H7 (cell line): ENCODE results near the gene ARFRP1. TPM values are rescaled to one million over a fixed set of nuclear protein-coding genes. Genes with fewer than 3 reads are reported as not detected.

ENCODE experiments used
- DNase-seq: peaks from one replicate; pipeline ENCODE4 v3.0.0; 2012
- H3K27me3 ChIP-seq: 2 replicates; pipeline ENCODE4 v1.6.0; 2011; ENCODE audit warnings: mild to moderate bottlenecking, low read length; ENCODE audit not compliant: control insufficient read depth, insufficient read depth
- H3K36me3 ChIP-seq: replicated peaks from 2 replicates; pipeline ENCODE4 v1.5.1; 2011; ENCODE audit warnings: low read length; ENCODE audit not compliant: control insufficient read depth, insufficient read depth
- H3K4me3 ChIP-seq: 2 replicates; pipeline ENCODE4 v1.5.1; 2011; ENCODE audit warnings: low read depth, mild to moderate bottlenecking, control low read depth, low read length, moderate library complexity; ENCODE audit not compliant: insufficient read depth
- total RNA-seq: library from RNA; depleted of rRNA; stranded (reverse); fragments of >200 nt; shearing (Covaris generic); gene quantifications from 2 replicates; pipeline ENCODE4 v1.2.3, GENCODE V29; 2014

The ARFRP1 gene
- total RNA-seq, 1 experiment from 2014 or later, result 26.2 TPM

DNA sequence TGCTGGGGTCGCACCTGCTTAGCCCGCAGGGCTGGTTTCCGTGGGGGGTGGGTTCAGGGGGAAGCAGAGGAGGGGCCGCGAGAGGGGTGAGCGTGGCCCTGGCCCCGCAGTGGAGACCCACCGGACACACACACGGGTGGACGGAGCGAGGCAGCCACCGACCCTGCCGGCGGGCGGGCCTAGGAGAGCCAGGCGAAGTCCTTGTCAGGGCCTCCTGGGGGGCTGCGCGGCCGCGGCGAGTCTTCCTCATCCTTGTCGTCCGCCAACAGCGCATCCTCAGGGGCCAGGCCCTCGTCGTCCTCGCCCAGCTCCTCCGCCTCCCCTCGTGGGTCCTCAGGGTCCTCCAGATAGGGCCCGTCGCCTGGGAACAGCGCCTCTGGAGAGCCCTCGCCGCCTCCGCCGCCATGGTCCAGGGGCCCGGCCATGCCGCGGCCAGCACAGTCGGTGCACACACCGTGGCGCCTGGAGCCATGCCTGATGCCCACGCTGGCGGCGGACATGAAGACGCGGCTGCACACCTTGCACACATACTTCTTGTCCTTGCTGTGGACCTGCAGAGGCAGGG lies 39.1 kb upstream of the ARFRP1 start:
- Histone ChIP-seq H3K27me3 (no peaks in the 10 kb centered on the region), H3K4me3 (no peak overlapping the region), H3K36me3 (peaks cover 1% of the 10 kb centered on the region; the same call in 1 of the 2 replicates)
- DNase-seq, result peak; percentile 71

DNA sequence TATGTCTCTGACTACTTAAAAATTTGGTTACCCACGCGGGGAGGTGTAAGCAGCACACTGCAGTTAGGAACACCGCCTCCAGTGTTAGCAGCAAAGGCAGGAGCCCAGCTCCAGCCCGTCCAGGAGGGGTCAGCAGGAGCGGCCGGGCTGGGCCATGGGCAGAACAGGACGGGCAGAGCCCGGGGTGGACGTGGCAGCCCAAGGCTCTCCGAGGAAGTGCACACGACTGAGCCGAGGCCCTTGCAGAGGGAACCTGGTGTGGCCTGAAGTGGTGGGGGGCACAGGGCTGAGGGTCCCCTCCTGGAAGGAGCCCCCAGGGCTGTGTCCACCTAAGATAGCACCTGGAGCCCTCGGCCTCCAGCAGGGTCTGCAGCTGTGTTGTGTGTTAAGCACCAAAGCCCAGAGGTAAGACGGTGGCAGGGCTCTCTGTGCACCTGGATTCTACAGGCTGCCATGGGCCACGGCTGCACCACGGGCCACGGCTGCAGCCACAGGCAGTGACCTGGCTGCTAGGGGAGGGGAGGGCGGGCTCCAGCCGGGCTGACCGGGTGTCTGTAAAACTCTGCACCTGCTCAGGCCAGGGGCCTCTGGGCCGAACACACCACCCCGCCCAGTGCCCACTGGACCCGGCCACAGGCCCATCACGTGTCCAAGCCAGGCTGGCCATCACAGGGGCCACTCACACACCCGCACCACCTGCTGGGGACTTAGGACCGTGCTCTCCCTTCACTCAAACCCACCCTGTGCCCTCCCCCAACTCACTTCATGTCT lies 38.4 kb upstream of the ARFRP1 start:
- Histone ChIP-seq H3K27me3 (no peaks in the 10 kb centered on the region), H3K4me3 (no peak overlapping the region), H3K36me3 (peaks cover 1% of the 10 kb centered on the region; the same call in 1 of the 2 replicates)
- peak; percentile 68 for DNase-seq

DNA sequence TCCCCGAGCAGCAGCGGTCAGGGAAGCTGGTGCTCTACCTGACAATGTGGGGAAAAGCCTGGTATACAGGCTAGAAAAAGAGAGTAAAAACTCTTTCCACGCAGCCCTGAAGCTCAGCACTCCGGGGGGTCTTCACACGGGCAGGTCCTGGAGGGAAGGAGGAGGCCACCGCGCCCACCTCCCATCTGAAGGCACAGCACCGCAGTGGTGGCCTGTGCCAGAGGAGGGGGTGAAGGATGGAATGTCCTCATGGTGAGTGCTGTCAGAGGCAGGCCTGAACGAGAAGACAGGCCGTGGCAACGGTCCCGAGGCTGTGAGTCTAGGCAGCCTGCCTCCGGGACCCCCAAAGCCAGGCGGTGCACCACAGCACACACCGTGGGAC lies 37.6 kb upstream of the ARFRP1 start:
- Histone ChIP-seq H3K36me3 (peaks cover 1% of the 10 kb centered on the region; the same call in 1 of the 2 replicates), H3K4me3 (no peak overlapping the region), H3K27me3 (no peaks in the 10 kb centered on the region)
- peak; percentile 78 for DNase-seq

DNA sequence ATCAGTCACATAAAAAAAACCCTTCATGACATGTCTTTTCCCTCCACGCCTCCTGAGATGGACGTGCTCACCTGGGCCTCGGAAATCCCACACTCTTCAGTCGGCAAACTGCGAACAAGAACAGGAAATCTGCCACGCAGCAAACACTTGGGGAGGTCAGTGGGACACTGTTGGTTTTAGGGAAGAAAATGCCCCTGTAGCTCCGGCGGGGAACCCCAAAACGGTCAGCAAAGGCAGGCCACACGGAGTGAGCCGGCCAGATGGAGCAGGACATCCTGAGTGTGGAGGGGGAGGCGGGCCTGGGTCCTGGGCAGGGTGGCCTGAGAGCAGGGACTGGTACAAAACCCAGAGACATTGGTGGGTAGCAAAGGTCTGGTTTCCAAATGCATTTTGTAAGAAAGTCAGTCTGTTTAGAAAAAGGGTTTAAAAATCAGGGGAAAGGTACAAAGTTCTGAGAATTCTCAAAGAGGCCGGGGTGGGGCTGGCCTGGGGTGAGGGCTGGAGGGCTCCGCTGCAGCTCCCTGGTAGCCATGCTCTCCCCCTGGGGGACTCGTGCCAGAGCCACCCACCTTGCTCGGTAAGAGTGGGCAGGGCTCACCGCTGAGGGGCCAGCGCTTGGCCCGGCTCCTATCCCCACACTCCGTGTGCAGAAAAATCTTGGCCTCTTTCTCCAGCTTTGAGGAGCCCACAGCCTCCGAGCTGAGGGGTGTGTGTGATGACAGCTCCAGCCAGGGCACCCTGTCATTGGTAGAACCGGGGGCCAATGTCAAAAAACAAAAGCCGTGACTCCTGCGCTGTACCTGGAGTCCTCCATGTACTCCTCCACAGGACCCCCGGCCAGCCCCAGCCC lies 37.0 kb upstream of the ARFRP1 start:
- Histone ChIP-seq H3K27me3 (no peaks in the 10 kb centered on the region), H3K36me3 (peaks cover 1% of the 10 kb centered on the region; the same call in 1 of the 2 replicates), H3K4me3 (no peak overlapping the region)
- DNase-seq, result peak; percentile 64

DNA sequence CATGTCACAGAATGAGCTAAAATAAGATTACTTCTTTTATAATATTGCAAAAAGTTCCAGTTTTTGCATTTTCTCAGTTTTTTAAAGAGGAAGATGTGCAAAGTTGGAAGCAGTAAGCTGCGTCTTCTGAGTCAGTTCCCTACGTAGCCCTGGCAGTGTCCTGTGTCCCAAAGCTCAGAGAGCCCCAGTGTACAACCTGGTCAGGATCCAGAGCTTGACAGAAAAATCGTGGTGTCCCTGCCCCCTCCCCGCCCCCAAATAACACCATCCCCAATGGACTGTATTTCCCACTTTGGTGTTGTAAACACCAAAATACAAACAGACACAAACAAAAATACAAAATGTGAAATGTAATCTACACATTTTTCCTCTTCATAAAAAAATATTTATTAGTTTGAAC lies 36.4 kb upstream of the ARFRP1 start:
- H3K36me3 ChIP-seq, result peaks cover 1% of the 10 kb centered on the region; the same call in 1 of the 2 replicates
- H3K27me3 ChIP-seq, result no peaks in the 10 kb centered on the region
- no peak overlapping the region for H3K4me3 ChIP-seq
- no peak for DNase-seq

DNA sequence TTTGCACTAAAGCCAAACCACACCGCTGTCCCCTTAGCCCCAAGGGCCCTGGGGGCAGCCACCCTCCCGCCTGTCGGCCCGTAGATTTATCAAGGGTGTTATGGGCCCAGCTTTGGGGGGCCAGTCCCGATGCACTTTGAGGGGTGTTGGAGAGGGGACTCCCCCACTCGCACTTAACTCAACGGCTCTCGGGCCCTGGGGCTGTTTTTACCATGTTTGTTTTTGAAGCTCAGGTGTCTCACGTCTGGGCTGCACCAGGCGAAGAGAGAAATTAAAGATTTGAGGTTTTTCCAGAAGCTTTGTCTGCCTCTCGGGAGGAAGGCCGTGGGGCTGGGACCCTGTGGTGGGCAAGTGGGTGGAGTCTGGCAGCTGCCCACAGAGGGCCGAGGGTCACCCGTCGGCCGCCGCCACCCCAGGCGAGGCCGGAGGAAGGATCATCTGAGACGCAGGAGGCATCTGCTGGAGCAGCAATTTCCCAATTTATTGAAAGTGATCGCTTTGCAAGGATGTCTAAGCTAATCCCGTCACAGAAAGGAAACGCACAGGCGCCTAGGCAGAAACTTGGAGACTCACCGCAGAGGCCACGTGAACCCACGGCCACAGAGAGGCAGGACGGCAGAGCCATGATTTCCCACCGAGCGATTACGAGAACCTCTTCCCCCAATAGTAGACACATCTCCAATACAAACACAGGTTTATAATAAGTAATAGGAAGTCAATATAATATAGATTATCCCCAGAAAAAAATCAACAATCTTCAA lies 35.6 kb upstream of the ARFRP1 start:
- DNase-seq, result peak; percentile 59
- Histone ChIP-seq H3K4me3 (no peak overlapping the region), H3K36me3 (peaks cover 1% of the 10 kb centered on the region; the same call in 1 of the 2 replicates), H3K27me3 (0 out of 2 replicates have a peak, but pooled peaks cover under 1% of the 10 kb centered on the region)

DNA sequence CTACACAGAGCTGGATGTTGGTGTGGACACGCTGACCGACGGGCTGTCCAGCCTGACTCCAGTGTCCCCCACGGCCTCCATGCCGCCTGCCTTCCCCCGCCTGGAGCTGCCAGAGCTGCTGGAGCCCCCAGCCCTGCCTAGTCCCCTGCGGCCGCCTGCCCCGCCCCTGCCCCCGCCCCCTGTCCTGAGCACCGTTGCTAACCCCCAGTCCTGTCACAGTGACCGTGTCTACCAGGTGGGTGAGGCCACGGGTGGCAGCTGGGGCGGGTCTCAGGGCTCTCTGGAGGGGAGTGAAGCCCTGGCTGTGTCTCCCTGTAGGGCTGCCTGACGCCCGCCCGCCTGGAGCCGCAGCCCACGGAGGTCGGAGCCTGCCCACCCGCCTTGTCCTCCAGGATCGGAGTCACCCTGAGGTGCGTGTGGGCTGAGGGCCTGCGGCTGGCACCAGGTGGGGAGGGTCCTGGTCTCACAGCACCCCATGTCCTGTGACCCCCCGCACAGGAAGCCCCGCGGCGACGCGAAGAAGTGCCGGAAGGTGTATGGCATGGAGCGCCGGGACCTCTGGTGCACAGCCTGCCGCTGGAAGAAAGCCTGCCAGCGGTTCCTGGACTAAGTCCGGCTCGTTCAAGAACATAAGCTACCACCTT lies 34.7 kb upstream of the ARFRP1 start:
- Histone ChIP-seq H3K27me3 (0 out of 2 replicates have a peak, but pooled peaks cover 2% of the 10 kb centered on the region), H3K36me3 (peaks cover 1% of the 10 kb centered on the region; the same call in 1 of the 2 replicates)
- peak; percentile 64 for DNase-seq

DNA sequence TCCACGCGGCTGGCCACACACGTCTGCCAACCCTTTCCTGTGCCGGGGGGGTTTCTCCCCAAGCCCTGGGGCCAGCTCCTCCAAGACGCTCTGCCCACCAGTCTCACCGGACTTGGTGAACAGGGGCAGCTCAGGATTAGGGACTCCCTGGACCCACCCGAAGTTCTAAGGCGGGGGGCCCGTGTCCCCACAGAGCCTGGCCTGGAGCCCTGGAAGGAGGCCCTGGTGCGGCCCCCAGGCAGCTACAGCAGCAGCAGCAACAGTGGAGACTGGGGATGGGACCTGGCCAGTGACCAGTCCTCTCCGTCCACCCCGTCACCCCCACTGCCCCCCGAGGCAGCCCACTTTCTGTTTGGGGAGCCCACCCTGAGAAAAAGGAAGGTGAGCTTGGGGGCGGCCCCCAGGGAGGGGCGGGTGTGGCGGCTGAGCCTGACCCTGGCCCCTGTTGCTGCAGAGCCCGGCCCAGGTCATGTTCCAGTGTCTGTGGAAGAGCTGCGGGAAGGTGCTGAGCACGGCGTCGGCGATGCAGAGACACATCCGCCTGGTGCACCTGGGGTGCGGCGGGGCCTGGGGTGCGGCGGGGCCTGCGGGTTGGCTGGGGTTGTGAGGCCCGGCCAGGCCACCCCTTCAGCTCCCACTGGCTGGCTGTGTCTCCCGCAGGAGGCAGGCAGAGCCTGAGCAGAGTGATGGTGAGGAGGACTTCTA lies 34.1 kb upstream of the ARFRP1 start:
- Histone ChIP-seq H3K27me3 (0 out of 2 replicates have a peak, but pooled peaks cover 2% of the 10 kb centered on the region), H3K4me3 (no peak overlapping the region), H3K36me3 (peaks cover 1% of the 10 kb centered on the region; the same call in 1 of the 2 replicates)
- peak; percentile 66 for DNase-seq

More for the DNA sequence above, 34.7 kb upstream of the ARFRP1 start:
- H3K4me3 ChIP-seq, result no peak overlapping the region

DNA sequence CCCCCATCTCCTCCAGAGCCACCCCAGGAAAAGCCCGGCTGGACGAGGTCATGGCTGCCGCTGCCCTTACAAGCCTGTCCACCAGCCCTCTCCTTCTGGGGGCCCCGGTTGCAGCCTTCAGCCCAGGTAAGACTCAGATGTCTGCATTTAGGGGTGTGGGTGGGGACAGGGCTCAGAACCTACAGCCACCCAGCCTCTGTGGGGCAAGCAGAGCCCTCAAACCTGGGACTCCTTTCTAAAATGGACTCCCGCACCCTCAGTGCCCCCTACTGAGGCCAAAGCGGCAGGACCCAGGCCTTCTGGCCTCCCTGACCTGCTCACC lies 33.5 kb upstream of the ARFRP1 start:
- Histone ChIP-seq H3K4me3 (no peak overlapping the region; the same call in 1 of the 2 replicates), H3K27me3 (0 out of 2 replicates have a peak, but pooled peaks cover 2% of the 10 kb centered on the region), H3K36me3 (no peaks in the 10 kb centered on the region; the same call in 1 of the 2 replicates)
- no peak for DNase-seq

DNA sequence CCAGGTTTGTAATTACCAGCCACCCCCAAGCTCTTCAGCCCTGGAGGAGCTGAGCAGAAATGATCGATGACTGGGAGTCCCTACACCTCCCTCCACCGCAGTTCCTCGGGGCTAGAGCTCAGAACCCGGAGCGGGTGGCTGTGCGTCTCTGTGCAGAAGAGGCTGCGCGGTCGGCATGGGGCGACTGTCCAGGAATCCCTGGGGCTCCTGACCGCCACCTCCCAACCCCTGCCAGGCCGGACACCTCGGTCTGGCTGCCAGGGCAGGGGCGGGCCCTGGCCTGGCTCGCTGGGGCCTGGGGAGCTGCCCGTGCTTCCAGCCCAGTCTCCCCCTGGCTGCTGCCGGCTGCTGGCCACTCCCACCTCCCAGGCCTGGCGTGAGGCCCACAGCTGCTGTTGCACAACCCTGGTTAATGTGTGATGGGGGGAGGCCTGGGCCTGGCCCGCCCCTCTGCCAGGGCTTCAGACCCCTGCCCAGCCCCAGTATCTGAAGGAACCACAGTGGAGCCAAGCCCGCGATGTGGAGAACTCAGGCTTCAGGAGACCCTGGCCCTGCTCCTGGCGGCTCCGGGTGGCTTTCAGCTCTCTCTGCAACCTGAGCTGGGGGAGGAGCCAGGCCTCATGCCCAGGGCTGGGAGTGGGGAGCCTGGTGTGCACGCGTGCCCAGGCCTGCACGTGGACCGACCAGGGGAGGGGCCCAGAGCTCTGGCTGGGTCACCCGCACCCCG lies 33.0 kb upstream of the ARFRP1 start:
- Histone ChIP-seq H3K36me3 (no peaks in the 10 kb centered on the region; the same call in 1 of the 2 replicates), H3K4me3 (peak overlapping the region; percentile 75), H3K27me3 (0 out of 2 replicates have a peak, but pooled peaks cover 2% of the 10 kb centered on the region)
- peak; percentile 96 for DNase-seq

DNA sequence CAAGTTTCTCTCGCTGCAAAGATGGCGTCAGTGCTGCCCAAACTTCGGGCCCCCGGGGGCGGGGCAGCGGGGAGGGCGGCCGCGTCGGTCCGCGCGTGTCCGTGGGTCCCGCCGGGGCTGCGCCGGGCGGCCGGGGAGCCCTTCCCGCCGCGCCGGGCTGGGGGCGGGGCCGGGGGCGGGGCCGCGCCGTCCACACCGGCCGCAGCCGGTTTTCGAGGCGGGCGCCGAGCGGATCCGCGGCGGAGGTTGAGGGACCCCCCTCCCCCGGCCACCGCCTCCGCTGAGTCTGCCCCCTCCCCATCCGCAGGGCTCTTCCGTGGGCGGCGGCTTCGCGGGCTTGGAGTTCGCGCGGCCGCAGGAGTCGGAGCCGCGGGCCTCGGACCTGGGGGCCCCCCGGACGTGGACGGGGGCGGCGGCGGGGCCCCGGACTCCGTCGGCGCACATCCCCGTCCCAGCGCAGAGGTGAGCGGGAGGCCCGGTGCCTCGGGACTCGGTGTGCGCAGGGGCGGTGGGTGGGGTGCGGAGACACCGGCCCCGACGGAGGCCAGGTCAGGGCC lies 32.4 kb upstream of the ARFRP1 start:
- Histone ChIP-seq H3K36me3 (no peaks in the 10 kb centered on the region; the same call in 1 of the 2 replicates), H3K4me3 (peak overlapping the region; percentile 75), H3K27me3 (0 out of 2 replicates have a peak, but pooled peaks cover 2% of the 10 kb centered on the region)
- peak; percentile 97 for DNase-seq
